Astrocyte of the cerebellum (primary cell): Measurements from ENCODE around the gene GPR35.

Experiments
- DNase-seq: peaks from one replicate; pipeline ENCODE4 v3.0.0-alpha.2; 2011; ENCODE audit warnings: low read depth
- H3K4me3 ChIP-seq: 2 replicates; pipeline ENCODE4 v1.5.1; 2011; ENCODE audit warnings: mild to moderate bottlenecking, low read depth, low read length, moderate library complexity
- CTCF ChIP-seq: IDR thresholded peaks from 2 replicates; pipeline ENCODE4 v1.5.1; 2012; ENCODE audit warnings: low read length, low read depth, moderate library complexity, mild to moderate bottlenecking; ENCODE audit errors: missing control alignments
- in situ Hi-C: cut with HindIII; loops from 2 replicates; pipeline ENCODE4 v1.10.0; 2017; ENCODE audit warnings: low sequenced_read_pairs

The GPR35 gene

GRCh38 chr2:240618776-240619175 lies 6.5 kb upstream of the GPR35 start:
- H3K4me3 ChIP-seq, result no peak overlapping the region
- in situ Hi-C loops, result no loop called here
- TF ChIP-seq CTCF, result no peak
- DNase-seq, result no peak

- in situ Hi-C loops, result no loop called here
- no peak for TF ChIP-seq CTCF
- H3K4me3 ChIP-seq, result no peak overlapping the region
- no peak for DNase-seq
Measured at GRCh38 chr2:240619506-240620148, 5.7 kb upstream of the GPR35 start.

- no peak overlapping the region for H3K4me3 ChIP-seq
- DNase-seq, result no peak
- TF ChIP-seq CTCF, result no peak
- in situ Hi-C loops, result no loop called here
Measured at GRCh38 chr2:240620149-240620731, 5.0 kb upstream of the GPR35 start.

DNA sequence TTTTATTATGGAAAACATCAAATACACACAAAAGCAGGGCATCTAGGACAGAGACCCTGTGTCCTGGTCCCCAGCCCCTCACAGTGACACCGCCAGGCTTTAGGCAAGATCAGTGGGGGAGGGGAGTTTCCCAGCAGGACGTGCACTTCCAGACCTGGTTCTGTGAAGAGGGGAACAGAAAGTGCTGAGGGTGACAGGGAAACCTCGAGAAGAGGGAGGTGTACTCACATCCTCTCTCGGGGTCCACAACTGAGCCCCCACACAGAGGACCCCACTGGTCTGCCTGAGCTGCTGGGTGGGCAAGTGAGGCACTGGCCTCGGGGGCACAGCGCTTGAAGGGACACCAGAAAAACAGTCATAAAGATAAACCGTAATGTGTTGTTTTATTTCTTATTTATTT lies 4.4 kb upstream of the GPR35 start:
- H3K4me3 ChIP-seq, result no peak overlapping the region
- in situ Hi-C loops, result no loop called here
- TF ChIP-seq CTCF, result no peak
- DNase-seq, result no peak

DNA sequence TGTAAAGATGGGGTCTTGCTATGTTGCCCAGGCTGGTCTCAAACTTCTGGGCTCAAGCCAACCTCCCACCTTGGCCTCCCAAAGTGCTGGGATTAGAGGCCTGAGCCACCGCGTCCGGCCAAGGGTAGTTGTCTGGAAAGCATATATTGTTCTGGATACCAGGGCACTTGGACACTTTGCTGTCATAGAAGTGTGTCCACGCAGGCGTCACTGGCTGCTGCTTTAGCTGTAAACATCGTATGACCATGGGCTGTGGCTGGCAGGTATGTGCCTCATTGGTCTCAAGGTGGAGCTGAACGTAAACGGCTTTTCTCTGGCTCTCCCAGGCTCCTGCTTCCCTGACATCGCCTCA lies 3.2 kb upstream of the GPR35 start:
- H3K4me3 ChIP-seq, result no peak overlapping the region
- no peak for DNase-seq
- in situ Hi-C loops, result no loop called here
- TF ChIP-seq CTCF, result no peak

GRCh38 chr2:240622531-240623235 lies 2.6 kb upstream of the GPR35 start:
- in situ Hi-C loops, result no loop called here
- H3K4me3 ChIP-seq, result no peak overlapping the region
- DNase-seq, result no peak
- TF ChIP-seq CTCF, result no peak
